HCT116 (cell line): ENCODE measurements around the gene MADD. TPM values are rescaled to one million over a fixed set of nuclear protein-coding genes. Genes with fewer than 3 reads are reported as not detected.

Experiments
- ATAC-seq: fragments of 200-7000 bp; cut with Tn5 transposase; 2 replicates; pipeline ENCODE4 v1.9.1; 2020; ENCODE audit warnings: mild to moderate bottlenecking, moderate library complexity
- BruUV-seq: library from RNA; stranded (reverse); fragments of 400-500 nt; replicated peaks from 2 replicates; lab custom pipeline; 2021; lab: Mats Ljungman, UMichigan
- CTCF ChIA-PET: fragments of 300-600 bp; sonication (Branson Sonifier 250); formaldehyde crosslinking; loops from one replicate; lab custom pipeline; 2021; ENCODE audit warnings: antibody characterized with exemption; lab: Charles Lee
- POLR2A ChIA-PET: fragments of 300-600, 350-600 bp; sonication (Branson Sonifier 250); formaldehyde crosslinking; loops from one replicate; lab custom pipeline; 2021; ENCODE audit warnings: antibody characterized with exemption; lab: Charles Lee
- RAD21 ChIA-PET, 2 experiments: fragments of 300-600 bp; sonication (Branson Sonifier 250); formaldehyde crosslinking; loops; one replicate each; lab custom pipeline; 2023; ENCODE audit warnings: low total read pairs in 2 of 2; ENCODE audit not compliant: uncharacterized antibody in 2 of 2, unreplicated experiment in 2 of 2, low non-redundant PET in 1 of 2; lab: Charles Lee
- DNase-seq: peaks from one replicate; pipeline ENCODE4 v3.0.0-alpha.2; 2010; ENCODE audit warnings: low read depth, low spot score
- H2AFZ ChIP-seq: fragments of 200-600 bp; shearing (Covaris generic), sonication (generic); 2 replicates; pipeline ENCODE4 v1.6.1; 2017; ENCODE audit warnings: low read depth, mixed run types, mixed read lengths, antibody characterized with exemption, low read length; ENCODE audit not compliant: poor library complexity, severe bottlenecking
- H3K27ac ChIP-seq: 2 replicates; pipeline ENCODE4 v1.5.1; 2012; ENCODE audit warnings: low read depth, low read length
- H3K27me3 ChIP-seq: fragments of 200-600 bp; sonication (generic); 2 replicates; pipeline ENCODE4 v1.6.1; 2016; ENCODE audit warnings: mixed run types, low read length, mixed read lengths; ENCODE audit not compliant: insufficient read depth
- H3K36me3 ChIP-seq, 2 experiments: fragments of 200-500 bp in 1 of 2; fragments of 200-600 bp in 1 of 2; sonication (Bioruptor generic) in 1 of 2; sonication (generic) in 1 of 2; 2 replicates each; pipeline versions ENCODE4 v1.5.1 to v1.6.1; 2014 to 2016; ENCODE audit warnings: low read length in 2 of 2, inconsistent platforms in 1 of 2, mixed read lengths in 1 of 2, mixed run types in 1 of 2; ENCODE audit not compliant: insufficient read depth in 2 of 2, control insufficient read depth in 1 of 2
- H3K4me1 ChIP-seq, 2 experiments: fragments of 200-600 bp in 1 of 2; sonication (generic) in 1 of 2; 2 replicates each; pipeline versions ENCODE4 v1.5.1 to v1.6.1; 2012 to 2017; ENCODE audit warnings: low read length in 2 of 2, inconsistent platforms in 1 of 2, mild to moderate bottlenecking in 1 of 2, mixed read lengths in 1 of 2, mixed run types in 1 of 2, moderate library complexity in 1 of 2; ENCODE audit not compliant: insufficient read depth in 2 of 2, control insufficient read depth in 1 of 2
- H3K4me2 ChIP-seq: fragments of 200-600 bp; sonication (generic); 2 replicates; pipeline ENCODE4 v1.6.1; 2017; ENCODE audit warnings: mixed run types, low read length, mixed read lengths
- H3K4me3 ChIP-seq, 2 experiments: fragments of 200-600 bp in 1 of 2; sonication (generic) in 1 of 2; replicated peaks in 1 of 2; 2 replicates each; pipeline ENCODE4 v1.5.1; 2011 to 2016; ENCODE audit warnings: low read length in 2 of 2, control low read depth in 1 of 2, low read depth in 1 of 2, mild to moderate bottlenecking in 1 of 2, mixed read lengths in 1 of 2, mixed run types in 1 of 2
- H3K79me2 ChIP-seq: fragments of 200-600 bp; sonication (generic); 2 replicates; pipeline ENCODE4 v1.6.1; 2017; ENCODE audit warnings: mild to moderate bottlenecking, mixed run types, low read length, moderate library complexity, mixed read lengths; ENCODE audit not compliant: insufficient read depth
- H3K9ac ChIP-seq: fragments of 200-600 bp; sonication (generic); 2 replicates; pipeline ENCODE4 v1.6.1; 2016; ENCODE audit warnings: low read length, mixed read lengths
- H3K9me2 ChIP-seq: fragments of 200-600 bp; sonication (generic), shearing (Covaris generic); 2 replicates; pipeline ENCODE4 v1.6.1; 2017; ENCODE audit warnings: mixed run types, mild to moderate bottlenecking, moderate library complexity; ENCODE audit not compliant: insufficient read depth
- H3K9me3 ChIP-seq, 2 experiments: fragments of 200-500 bp in 1 of 2; fragments of 200-600 bp in 1 of 2; sonication (Bioruptor generic) in 1 of 2; sonication (generic) in 1 of 2; 2 replicates each; pipeline ENCODE4 v1.6.1; 2014 to 2017; ENCODE audit warnings: low read length in 2 of 2, mixed read lengths in 2 of 2, inconsistent platforms in 1 of 2, low read depth in 1 of 2, mild to moderate bottlenecking in 1 of 2, mixed run types in 1 of 2, moderate library complexity in 1 of 2; ENCODE audit not compliant: control insufficient read depth in 1 of 2, insufficient read depth in 1 of 2
- H4K20me1 ChIP-seq: fragments of 200-600 bp; sonication (generic), shearing (Covaris generic); 2 replicates; pipeline ENCODE4 v1.6.1; 2017; ENCODE audit warnings: mixed run types, mild to moderate bottlenecking, moderate library complexity; ENCODE audit not compliant: insufficient read depth
- EZH2 ChIP-seq: fragments of 200-600 bp; sonication (generic); IDR thresholded peaks from 2 replicates; pipeline ENCODE4 v1.6.1; 2017; ENCODE audit warnings: antibody characterized with exemption, mixed run types
- FOSL1 ChIP-seq: IDR thresholded peaks from 2 replicates; pipeline ENCODE4 v1.6.1; 2012; ENCODE audit warnings: low read depth
- RAD21 ChIP-seq: IDR thresholded peaks from 2 replicates; pipeline ENCODE4 v1.6.1; 2012; ENCODE audit warnings: low read depth, mild to moderate bottlenecking
- SP1 ChIP-seq: IDR thresholded peaks from 2 replicates; pipeline ENCODE4 v1.6.1; 2012; ENCODE audit warnings: low read depth
- SRF ChIP-seq: IDR thresholded peaks from 2 replicates; pipeline ENCODE4 v1.6.1; 2012; ENCODE audit warnings: low read depth
- TCF7L2 ChIP-seq: IDR thresholded peaks from 2 replicates; pipeline ENCODE4 v1.7.0; 2011; ENCODE audit warnings: borderline replicate concordance, inconsistent platforms; ENCODE audit not compliant: insufficient read depth, insufficient read length; ENCODE audit errors: extremely low read depth
- ZNF274 ChIP-seq: fragments of 200-500 bp; sonication (Bioruptor generic); IDR thresholded peaks from 2 replicates; pipeline ENCODE4 v1.6.1; 2014; ENCODE audit warnings: mild to moderate bottlenecking, low read depth, low read length, inconsistent platforms
- intact Hi-C: fragments of 100-400 bp; cut with micrococcal nuclease; formaldehyde crosslinking; loops from 2 replicates; pipeline ENCODE4 v1.10.0; 2022
- total RNA-seq: library from RNA; stranded (reverse); gene quantifications from one replicate; pipeline ENCODE4 v1.2.1, GENCODE V29; 2021; ENCODE audit not compliant: unreplicated experiment
- TF ChIP-seq, protein P1 (sequence below), 3 experiments: fragments of 200-600 bp in 1 of 3; sonication (generic) in 1 of 3; IDR thresholded peaks in 2 of 3; conservative IDR thresholded peaks in 1 of 3; 2 replicates each; pipeline ENCODE4 v1.5.1; 2012 to 2017; ENCODE audit warnings: low read depth in 2 of 3, low read length in 2 of 3, antibody characterized with exemption in 1 of 3, borderline replicate concordance in 1 of 3, control low read depth in 1 of 3, mild to moderate bottlenecking in 1 of 3, mixed read lengths in 1 of 3, mixed run types in 1 of 3, moderate library complexity in 1 of 3; ENCODE audit not compliant: insufficient read depth in 1 of 3
- TF ChIP-seq, protein P2 (sequence below): IDR thresholded peaks from 2 replicates; pipeline ENCODE4 v1.6.1; 2012
- TF ChIP-seq, protein P3 (sequence below): IDR thresholded peaks from 2 replicates; pipeline ENCODE4 v1.6.1; 2012; ENCODE audit warnings: low read depth

MADD gene
- total RNA-seq, 1 experiment from 2014 or later, result 37.1 TPM

DNA sequence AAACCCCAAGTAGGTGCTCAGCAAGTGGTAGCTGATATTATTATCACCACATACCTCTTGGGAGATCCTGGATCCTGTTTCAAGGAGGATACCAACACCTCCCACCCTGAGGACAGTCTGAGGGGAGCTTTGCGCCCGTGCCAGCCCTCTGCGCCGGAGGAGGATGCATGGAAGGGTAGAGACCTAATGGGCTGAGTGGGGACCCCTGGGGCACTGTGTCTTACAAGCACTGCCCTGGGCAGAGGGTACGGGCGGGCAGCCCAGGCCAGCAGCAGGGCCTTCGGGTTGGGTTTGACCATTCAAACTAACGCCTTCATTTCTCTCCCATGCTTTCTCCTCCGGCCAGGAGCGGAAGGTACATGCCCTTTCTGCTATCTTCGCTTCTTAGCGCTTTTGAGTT, 56.3 kb downstream of the MADD start:
- POLR2A ChIA-PET, result no interaction called here
- BruUV-seq, result no TSS peak
- RAD21 ChIA-PET, result no interaction called here
- Histone ChIP-seq H3K27ac (no peak overlapping the region), H3K27me3 (no peaks in the 10 kb centered on the region), H3K4me1 (no peaks in the 10 kb centered on the region), H3K9ac (no peak overlapping the region), H3K4me2 (no peak overlapping the region), H3K79me2 (no peaks in the 10 kb centered on the region), H3K36me3 (peaks cover 7 to 14% of the 10 kb centered on the region in 2 experiments; a peak in 3 of 4 replicates), H3K4me3 (no peak overlapping the region), H4K20me1 (no peaks in the 10 kb centered on the region), H2AFZ (no peak overlapping the region), H3K9me3 (no peaks in the 10 kb centered on the region), H3K9me2 (no peaks in the 10 kb centered on the region)
- CTCF ChIA-PET, result no interaction called here
- TF ChIP-seq, protein P1, sequence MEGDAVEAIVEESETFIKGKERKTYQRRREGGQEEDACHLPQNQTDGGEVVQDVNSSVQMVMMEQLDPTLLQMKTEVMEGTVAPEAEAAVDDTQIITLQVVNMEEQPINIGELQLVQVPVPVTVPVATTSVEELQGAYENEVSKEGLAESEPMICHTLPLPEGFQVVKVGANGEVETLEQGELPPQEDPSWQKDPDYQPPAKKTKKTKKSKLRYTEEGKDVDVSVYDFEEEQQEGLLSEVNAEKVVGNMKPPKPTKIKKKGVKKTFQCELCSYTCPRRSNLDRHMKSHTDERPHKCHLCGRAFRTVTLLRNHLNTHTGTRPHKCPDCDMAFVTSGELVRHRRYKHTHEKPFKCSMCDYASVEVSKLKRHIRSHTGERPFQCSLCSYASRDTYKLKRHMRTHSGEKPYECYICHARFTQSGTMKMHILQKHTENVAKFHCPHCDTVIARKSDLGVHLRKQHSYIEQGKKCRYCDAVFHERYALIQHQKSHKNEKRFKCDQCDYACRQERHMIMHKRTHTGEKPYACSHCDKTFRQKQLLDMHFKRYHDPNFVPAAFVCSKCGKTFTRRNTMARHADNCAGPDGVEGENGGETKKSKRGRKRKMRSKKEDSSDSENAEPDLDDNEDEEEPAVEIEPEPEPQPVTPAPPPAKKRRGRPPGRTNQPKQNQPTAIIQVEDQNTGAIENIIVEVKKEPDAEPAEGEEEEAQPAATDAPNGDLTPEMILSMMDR (IDR thresholded peaks at IDR 0.05 in 2 of 3, conservative IDR thresholded peaks at IDR 0.05 in 1 of 3; ENCODE audit: borderline replicate concordance in 1 of 3, insufficient read depth in 1 of 3, low read depth in 2 of 3, low read length in 2 of 3), result no peak
- TF ChIP-seq, protein P2, sequence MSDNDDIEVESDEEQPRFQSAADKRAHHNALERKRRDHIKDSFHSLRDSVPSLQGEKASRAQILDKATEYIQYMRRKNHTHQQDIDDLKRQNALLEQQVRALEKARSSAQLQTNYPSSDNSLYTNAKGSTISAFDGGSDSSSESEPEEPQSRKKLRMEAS, result no peak
- TF ChIP-seq SP1 (no peak), EZH2 (no peak), TCF7L2 (no peak), ZNF274 (no peak), SRF (no peak), FOSL1 (no peak), RAD21 (no peak)
- TF ChIP-seq, protein P3, sequence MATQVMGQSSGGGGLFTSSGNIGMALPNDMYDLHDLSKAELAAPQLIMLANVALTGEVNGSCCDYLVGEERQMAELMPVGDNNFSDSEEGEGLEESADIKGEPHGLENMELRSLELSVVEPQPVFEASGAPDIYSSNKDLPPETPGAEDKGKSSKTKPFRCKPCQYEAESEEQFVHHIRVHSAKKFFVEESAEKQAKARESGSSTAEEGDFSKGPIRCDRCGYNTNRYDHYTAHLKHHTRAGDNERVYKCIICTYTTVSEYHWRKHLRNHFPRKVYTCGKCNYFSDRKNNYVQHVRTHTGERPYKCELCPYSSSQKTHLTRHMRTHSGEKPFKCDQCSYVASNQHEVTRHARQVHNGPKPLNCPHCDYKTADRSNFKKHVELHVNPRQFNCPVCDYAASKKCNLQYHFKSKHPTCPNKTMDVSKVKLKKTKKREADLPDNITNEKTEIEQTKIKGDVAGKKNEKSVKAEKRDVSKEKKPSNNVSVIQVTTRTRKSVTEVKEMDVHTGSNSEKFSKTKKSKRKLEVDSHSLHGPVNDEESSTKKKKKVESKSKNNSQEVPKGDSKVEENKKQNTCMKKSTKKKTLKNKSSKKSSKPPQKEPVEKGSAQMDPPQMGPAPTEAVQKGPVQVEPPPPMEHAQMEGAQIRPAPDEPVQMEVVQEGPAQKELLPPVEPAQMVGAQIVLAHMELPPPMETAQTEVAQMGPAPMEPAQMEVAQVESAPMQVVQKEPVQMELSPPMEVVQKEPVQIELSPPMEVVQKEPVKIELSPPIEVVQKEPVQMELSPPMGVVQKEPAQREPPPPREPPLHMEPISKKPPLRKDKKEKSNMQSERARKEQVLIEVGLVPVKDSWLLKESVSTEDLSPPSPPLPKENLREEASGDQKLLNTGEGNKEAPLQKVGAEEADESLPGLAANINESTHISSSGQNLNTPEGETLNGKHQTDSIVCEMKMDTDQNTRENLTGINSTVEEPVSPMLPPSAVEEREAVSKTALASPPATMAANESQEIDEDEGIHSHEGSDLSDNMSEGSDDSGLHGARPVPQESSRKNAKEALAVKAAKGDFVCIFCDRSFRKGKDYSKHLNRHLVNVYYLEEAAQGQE, result no peak
- DNase-seq (no peak), ATAC-seq (no peak)
- intact Hi-C loops, result no loop called here
